Glomerular visceral epithelial cell (primary cell): ENCODE results near the gene UACA.
"Not testable (repeated sequence)": the region's sequence is repeated elsewhere in the genome, so short reads cannot be mapped to it uniquely, and the experiment has no call there.

Experiments
- DNase-seq: peaks from one replicate; pipeline ENCODE4 v3.0.0-alpha.2; 2016; ENCODE audit errors: extremely low spot score

UACA gene

GRCh38 chr15:70625438-70625837 is 137.9 kb downstream of the UACA start:
- DNase-seq = no peak

- no peak for DNase-seq
These were observed 138.3 kb downstream of the UACA start for GRCh38 chr15:70625011-70625410.

DNA sequence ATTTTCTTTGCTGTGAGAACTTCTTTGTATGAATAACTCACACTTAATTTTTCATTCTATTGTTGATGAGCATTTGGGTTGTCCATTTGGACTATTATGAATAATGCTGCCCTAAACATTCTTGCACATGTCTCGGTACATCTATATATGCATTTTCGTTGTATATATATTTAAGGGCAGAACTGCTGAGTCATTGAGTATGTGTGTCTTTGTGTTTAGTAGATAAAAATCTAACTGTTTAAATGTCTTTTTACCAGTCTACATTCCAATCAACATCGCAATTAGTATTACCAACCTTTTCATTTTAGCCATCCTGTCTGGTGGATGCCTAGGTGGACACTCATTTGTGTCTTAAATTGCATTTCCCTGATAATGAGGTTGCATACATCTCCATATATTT is 144.4 kb downstream of the UACA start:
- no peak for DNase-seq

DNA sequence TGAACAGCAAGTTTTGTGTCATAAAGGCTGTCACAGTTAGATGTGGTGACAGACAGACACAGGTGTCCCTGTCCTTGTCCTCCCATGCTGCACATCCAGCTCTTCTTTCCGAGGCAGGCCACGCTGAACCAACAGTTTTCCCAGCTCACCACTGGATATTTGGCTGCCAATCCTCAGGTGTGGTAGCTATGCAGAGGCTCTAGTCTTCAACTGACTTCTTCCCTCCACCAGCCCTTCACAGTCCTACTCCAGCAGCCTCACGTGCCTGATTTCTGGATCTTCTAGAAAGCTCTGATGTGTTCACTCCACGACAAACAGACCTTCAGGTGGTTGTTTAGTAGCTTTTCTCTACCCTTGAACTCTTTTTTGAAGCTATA is 145.5 kb downstream of the UACA start:
- DNase-seq = no peak

DNA sequence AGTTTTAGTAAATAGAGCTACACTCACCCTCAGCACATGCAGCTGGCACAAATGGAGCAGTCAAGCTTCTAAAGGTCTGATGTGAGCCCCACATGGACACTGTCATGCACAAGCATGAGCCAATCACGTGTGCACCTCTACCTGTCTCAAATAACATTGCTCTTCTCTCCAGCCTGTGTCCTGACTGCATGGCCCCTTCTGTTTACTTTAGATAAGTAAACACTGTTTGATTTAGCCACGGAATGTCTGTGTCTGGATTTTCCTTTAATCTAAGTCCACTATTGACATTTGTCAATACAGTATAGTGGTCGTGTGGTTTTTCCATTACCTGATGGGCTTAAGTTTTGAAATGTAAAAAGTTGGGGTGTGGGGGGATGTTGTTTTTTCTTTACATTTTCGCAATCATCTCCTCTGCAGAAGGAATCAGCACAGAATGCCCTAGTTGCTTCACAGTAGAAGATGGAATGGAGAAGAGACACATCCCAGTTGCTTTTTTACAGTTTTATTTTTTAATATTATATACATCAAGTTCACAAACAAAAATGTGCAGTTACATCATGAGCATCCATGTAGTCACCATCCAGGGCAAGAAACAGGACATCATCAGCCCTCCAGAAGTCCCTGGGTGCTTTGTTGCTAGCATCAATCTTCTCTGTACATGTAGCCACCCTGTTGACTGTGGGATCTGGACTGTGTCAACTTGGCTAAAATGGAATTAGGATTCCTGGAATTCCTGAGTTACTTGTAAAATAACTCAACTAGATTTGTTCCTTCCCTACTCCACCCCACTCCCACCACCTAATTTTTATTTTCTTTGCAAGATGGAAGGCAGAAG is 146.1 kb downstream of the UACA start:
- no peak for DNase-seq

DNA sequence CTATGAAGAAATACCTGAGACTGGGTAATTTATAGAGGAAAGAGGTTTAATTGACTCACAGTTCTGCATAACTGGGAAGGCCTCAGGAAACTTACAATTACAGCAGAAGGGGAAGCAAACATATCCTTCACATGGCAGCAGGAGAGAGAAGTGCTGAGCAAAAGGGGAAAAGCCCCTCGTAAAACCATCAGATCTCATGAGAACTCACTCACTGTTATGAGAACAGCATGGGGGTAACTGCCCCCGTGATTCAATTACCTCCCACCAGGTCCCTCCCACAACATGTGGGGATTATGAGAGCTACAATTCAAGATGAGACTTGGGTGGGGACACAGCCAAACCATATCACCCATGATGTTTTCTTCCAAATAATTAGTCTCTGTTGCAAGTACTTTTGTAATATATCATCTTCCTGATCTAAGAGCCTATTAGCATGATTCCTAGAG is 147.0 kb downstream of the UACA start:
- not testable (repeated sequence) for DNase-seq

- DNase-seq = no peak
These were observed 147.7 kb downstream of the UACA start for GRCh38 chr15:70615435-70616310.

DNA sequence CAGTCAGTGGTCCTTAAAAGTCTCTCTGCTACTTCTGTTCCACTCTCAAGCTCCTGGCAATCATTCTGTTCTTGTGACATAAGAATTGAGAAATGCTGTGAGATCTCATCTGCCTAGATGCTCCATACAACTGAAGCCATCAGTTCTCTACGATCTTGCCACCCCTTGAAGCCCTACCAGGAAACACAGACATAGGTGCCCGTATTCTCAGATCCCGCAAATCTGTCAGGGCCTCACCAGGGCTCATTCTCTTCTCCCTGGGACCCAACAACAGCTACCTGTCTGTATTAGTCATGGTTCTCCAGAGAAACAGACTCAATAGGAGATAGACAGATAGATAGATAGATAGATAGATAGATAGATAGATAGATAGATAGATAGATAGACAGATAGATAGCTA is 149.1 kb downstream of the UACA start:
- no peak for DNase-seq

DNA sequence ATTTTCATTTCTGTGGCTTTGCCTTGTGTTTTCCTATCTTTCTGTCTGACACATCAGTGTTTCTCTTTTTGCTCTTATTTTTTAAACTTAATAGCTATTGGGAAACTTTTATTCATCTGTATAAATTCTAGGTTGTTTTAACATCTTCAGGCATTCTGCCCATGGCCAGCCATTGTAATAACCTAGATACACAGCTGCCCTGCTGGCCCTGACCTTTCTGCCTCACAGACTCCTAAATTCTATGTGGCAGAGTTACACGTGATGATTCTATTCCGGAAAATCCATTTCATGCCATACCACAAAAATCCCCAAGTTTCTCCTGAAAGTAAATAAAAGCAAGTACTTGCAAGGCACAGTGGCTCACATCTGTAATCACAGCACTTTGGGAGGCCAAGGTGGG is 150.1 kb downstream of the UACA start:
- no peak for DNase-seq

- DNase-seq = no peak
These were observed 152.1 kb downstream of the UACA start for GRCh38 chr15:70611286-70611685.

DNA sequence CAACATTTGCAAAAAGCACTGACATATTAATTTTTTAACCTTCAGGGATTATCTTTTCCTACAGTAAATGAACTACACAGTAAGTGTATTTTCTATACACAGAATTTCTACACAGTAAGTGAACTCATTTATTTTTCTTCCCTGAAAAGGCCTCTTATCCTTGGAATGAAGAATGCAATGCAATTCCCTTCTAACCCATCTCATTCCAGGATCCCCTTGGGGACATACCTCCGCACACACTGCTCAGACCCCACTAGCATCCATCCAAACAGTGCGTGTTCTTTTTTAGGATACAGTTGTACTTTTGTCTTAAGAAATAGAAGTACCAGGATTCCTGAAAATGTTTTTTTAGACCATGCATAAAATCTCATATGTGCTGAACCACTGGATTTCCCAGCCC is 152.8 kb downstream of the UACA start:
- no peak for DNase-seq

DNA sequence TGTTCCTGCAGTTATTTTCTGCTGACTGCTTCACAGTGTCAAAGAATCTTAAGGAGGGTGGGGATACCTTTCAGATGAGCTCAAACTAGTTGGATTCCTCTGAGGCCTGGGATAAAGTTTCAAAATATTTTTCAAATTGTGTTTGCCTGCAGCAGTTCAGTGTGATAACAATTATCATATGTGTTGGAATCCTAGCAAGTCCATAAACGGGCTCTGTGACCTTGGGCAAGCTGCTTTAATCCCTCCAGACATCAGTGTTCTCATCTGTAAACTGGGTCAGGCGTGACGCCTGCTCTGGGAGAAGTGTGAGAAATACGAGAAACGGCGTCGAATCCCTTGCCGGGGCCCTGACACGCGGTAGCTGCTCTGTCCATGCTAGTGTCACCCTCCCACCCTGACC is 153.5 kb downstream of the UACA start:
- no peak for DNase-seq

GRCh38 chr15:70608144-70608543 is 155.2 kb downstream of the UACA start:
- no peak for DNase-seq

GRCh38 chr15:70605606-70606410 is 157.6 kb downstream of the UACA start:
- peak; percentile 64 for DNase-seq

DNA sequence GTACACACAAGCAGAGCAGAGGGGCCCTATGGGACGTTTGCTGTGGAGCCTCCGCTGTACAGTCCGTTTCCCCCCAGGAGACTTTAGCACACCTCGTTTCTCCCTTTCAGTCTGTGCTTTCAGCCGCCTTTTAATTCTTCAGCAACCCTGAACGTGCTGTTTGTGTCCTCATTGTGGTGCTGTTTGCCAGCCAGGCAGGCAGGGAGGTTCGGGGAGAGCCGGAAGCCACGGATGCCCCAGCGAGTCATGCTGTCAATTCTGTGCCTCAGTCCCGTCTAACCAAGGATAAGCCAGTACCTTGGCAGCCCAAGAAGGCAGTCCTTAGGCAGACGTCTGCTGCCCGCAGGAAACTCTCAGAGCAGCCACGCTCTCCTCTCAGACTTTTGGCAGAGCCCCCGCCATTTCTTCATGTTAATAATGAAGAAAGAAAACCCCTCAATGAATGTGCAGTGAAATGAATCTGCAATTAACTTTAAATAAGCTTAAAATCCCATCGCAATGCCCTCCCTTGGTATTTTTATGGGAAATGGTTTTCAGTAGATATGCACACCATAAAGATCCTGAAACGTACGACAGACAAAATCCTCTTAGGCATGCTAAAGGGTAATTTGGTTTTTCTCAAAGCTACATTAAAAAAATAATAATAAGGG is 158.6 kb downstream of the UACA start:
- peak; percentile 54 for DNase-seq
